ENCODE results near the gene CCT6B. TPM values are rescaled to one million over a fixed set of nuclear protein-coding genes. Genes with fewer than 3 reads are reported as not detected.
"Not testable (repeated sequence)": the region's sequence is repeated elsewhere in the genome, so short reads cannot be mapped to it uniquely, and the experiment has no call there.

The CCT6B gene
- total RNA-seq, 1 donor from 2014 or later, result 6.0 TPM

GRCh38 chr17:34980681-34981537 is 19.6 kb upstream of the CCT6B start:
- DNase-seq (ENCODE audit: low spot score), result peak; percentile 89

GRCh38 chr17:34980353-34980680 is 19.1 kb upstream of the CCT6B start, which contains the start of gene LIG3:
Gene LIG3 (plus strand): TSS chr17:34980512. CDS start chr17:34983006, 2,494 bp downstream.
- peak; percentile 96 for DNase-seq (ENCODE audit: low spot score)

DNA sequence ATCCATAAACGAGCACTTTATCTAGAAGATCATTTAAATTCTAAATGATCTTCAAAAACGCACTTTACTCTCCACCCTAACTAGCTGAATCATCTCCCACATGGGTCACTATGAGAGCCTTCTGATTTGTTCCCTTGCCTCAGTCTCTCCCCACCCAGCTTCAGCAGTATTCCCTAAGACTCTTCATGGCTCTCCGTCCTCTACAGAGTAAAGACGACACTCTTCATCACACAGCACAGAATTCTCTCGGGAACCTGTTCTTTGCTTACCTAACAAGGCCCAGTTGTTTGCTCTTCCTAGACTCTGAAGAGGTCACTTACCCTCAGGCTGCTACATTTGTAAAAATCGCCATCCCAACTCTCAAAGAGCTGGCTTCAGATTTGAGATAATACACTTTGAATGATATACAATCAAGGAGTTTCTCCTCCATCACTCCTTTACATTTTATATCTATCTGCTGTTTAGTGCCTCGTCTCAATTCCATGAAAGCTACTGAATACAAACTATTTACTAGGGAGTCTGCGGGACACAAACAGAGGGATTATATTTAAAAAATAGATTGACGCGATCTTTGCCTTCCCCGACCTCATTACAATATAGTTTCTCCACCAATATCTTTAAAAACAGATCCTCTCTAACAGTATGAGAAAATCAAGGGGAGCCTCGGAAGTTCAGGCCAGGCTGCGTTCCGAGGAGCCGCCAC is 18.5 kb upstream of the CCT6B start:
- peak; percentile 13 for DNase-seq (ENCODE audit: low spot score)

DNA sequence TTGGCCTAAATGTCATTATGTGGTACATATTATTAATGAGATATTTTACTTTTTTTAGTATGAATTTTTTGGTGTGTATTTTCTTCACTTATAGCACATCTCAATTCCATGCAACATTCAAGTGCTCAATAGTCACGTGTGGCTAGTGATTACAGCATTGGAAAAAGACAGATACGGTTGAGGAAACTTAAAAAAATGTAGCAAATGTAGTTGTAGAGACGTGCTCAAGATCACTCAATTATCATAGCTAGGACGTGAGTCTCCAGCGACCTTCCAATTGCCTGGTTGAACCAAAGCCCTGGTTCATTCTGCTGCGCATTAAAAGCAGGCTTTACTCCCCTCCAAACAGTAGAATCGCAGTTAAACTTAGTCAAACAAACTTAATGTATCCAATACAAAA is 17.9 kb upstream of the CCT6B start:
- DNase-seq (ENCODE audit: low spot score), result no peak

GRCh38 chr17:34974794-34975785 is 13.8 kb upstream of the CCT6B start:
- DNase-seq (ENCODE audit: low spot score), result no peak

DNA sequence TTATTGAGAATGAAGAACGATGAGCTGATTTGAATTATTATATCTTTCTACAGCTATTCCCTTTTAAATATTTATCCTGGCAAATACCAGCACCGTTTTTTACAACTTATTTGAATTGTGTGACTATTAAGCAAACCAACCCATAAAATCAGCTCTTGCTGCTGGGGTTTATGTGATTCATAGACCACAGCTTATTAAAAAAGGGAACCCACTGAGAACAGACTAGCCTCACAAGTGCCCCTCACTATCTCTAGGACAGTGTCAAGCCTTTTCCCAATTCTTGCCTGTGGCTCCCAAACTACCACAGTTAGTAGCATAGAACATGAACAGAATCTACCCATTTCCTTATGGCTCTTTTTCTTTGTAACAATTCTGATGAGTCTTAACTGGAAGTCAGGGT is 12.9 kb upstream of the CCT6B start:
- no peak for DNase-seq (ENCODE audit: low spot score)

- DNase-seq (ENCODE audit: low spot score), result no peak
These were observed 2.8 kb downstream of the CCT6B start for GRCh38 chr17:34958438-34958837.

- not testable (repeated sequence) for DNase-seq (ENCODE audit: low spot score)
These were observed 10.5 kb downstream of the CCT6B start for GRCh38 chr17:34950780-34951179.

DNA sequence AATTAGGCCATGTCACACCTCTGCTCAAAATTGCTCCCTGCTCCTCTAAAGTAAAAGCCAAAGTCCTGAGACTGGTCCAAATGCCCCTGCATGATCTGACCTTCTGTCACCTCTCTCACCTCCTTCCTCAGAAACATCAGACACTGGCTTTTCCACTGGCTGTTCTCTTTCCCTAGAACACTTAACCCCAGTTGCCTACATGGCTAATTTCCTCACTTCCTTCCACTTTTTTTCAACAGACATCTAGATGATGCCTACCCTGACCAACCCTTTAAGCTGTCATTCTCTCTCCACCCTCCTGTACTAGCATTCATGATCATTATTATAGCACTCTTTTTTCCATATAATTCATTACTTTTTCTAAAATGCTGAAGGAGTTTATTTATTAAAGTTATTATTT is 31.0 kb downstream of the CCT6B start:
- DNase-seq (ENCODE audit: low spot score), result no peak

GRCh38 chr17:34926661-34927060 is 34.6 kb downstream of the CCT6B start:
- no peak for DNase-seq (ENCODE audit: low spot score)

- DNase-seq (ENCODE audit: low spot score), result no peak
These were observed 40.6 kb downstream of the CCT6B start for GRCh38 chr17:34920676-34921075.

DNA sequence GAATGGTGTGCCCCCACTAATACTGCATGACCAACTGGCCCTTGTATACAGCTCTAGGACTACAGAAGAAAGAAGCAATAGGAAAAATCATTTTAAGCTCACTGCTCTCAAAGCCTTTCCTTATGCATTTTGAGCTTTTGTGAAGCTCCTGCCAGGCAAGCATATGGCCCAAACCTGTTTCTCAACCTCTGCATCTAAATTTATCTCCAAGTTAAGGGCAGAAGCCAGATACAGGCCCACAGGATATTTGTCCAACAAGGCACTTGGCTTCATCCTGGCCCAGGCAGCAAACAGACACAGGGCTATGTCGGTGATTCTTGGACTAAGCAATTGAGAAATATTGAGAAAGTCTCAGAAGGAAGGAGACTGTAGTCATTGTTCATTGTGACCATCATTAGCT is 43.9 kb downstream of the CCT6B start:
- no peak for DNase-seq (ENCODE audit: low spot score)

- DNase-seq (ENCODE audit: low spot score), result no peak
These were observed 45.1 kb downstream of the CCT6B start for GRCh38 chr17:34916120-34916519.

GRCh38 chr17:34913001-34913400 is 48.3 kb downstream of the CCT6B start:
- no peak for DNase-seq (ENCODE audit: low spot score)

DNA sequence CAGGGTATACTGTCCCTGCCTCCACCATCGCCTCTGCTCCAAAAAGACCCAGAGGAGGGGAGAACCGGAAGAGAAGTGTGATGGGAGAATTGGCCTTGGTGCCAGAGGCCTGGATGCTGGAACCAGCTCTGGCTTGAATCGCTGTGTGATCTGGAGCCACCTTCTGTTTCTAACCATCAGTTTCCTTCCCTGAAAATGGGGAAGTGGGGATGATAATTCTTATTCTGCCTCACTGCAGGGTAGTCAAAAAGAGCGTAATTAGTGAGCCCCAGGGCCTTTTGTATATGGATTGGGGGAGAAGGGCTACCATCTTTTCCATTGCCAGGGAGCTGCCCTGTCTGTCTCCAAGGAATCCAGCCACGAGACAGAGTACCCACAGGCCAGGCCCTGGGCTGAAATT is 52.2 kb downstream of the CCT6B start:
- DNase-seq (ENCODE audit: low spot score), result no peak

- no peak for DNase-seq (ENCODE audit: low spot score)
These were observed 58.3 kb downstream of the CCT6B start for GRCh38 chr17:34902831-34903547.

- no peak for DNase-seq (ENCODE audit: low spot score)
These were observed 61.5 kb downstream of the CCT6B start for GRCh38 chr17:34899643-34900291.

- DNase-seq (ENCODE audit: low spot score), result no peak
These were observed 65.9 kb downstream of the CCT6B start for GRCh38 chr17:34895383-34895782.

GRCh38 chr17:34894964-34895363 is 66.3 kb downstream of the CCT6B start:
- no peak for DNase-seq (ENCODE audit: low spot score)

DNA sequence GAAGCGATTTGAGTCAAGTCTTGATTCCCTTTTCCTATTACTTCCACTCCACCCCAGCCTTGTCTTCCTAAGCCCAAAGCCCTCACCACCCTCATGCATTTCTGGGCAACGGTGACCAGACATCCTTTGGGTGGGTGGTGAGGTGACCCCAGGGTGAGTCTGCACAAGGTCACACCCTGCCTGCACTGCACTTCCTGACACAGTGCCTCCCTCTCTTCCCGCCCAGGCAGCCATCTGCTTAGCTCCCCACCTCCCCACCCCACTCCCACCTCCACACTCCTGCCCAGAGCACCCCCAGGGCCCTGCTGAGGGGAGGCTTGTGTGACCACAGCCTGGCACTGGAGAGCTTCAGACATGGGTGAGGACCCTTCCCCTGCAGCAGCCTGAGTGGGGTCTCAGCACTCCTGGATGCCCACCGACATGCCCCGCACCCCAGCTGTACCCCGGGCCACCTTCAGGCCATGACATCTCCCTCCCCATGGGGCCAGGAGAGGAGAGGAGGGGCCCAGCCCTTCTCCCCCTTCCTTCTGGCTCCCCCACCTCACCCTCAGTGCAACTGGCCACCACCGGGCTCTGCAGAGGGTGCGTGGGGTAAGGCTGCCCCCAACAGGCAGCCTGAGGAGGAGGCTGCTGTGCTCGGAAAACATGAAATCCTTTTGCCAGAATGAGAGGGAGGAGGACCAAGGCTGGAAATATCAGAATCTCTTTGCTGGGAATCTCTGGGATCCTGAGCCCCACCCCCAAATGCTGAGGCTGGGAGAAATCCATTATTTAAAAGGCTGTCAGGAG is 68.6 kb downstream of the CCT6B start:
- DNase-seq (ENCODE audit: low spot score), result no peak

All from umbilical cord (tissue), 2 donors.